Esophagus squamous epithelium (tissue), 4 donors: ENCODE results near the gene PTPRB.

Source experiments
- CTCF ChIP-seq, 6 experiments: fragments of 450-650 bp in 4 of 6; fragments of 200-600 bp in 2 of 6; sonication (generic) in 2 of 6; IDR thresholded peaks; one replicate each; pipeline ENCODE4 v1.5.1; 2016 to 2019; ENCODE audit warnings: antibody characterized with exemption in 6 of 6, mild to moderate bottlenecking in 4 of 6, moderate library complexity in 4 of 6
- POLR2A ChIP-seq, 4 donors: fragments of 450-650 bp; IDR thresholded peaks; one replicate each; pipeline ENCODE4 v1.6.1; 2017; ENCODE audit warnings: antibody characterized with exemption in 4 of 4, mild to moderate bottlenecking in 4 of 4, moderate library complexity in 3 of 4

- TF ChIP-seq CTCF (IDR thresholded peaks at IDR 0.05) (no peak), POLR2A (IDR thresholded peaks at IDR 0.05) (no peak)
These were observed 26.6 kb upstream of the PTPRB start for GRCh38 chr12:70663838-70664237.
